K562 (cell line): ENCODE data around the gene CD40LG.

Experiments used
- RBM15 ChIP-seq: fragments of 200-400 bp; formaldehyde crosslinking; IDR thresholded peaks from 2 replicates; pipeline ENCODE4 v1.6.1; 2018; ENCODE audit warnings: mild to moderate bottlenecking, low read length, moderate library complexity; ENCODE audit not compliant: insufficient read depth
- REST ChIP-seq, 2 experiments: fragments of 450-650 bp; formaldehyde crosslinking in 1 of 2; IDR thresholded peaks; 2 replicates each; pipeline versions ENCODE4 v1.4.0 to v1.6.1; 2014 to 2020; ENCODE audit warnings: mild to moderate bottlenecking in 2 of 2, borderline replicate concordance in 1 of 2, low read depth in 1 of 2
- SMC3 ChIP-seq: conservative IDR thresholded peaks from 2 replicates; pipeline ENCODE4 v1.6.1; 2011; ENCODE audit warnings: low read depth, low read length, improper control_type of control experiment; ENCODE audit not compliant: insufficient read depth
- ZNF263 ChIP-seq: sonication (generic); formaldehyde crosslinking; IDR thresholded peaks from 2 replicates; pipeline ENCODE4 v1.8.0; 2022; ENCODE audit warnings: mild to moderate bottlenecking, missing genetic modification reagents, borderline replicate concordance
- TF ChIP-seq, protein P1 (sequence below), 3 experiments: IDR thresholded peaks in 2 of 3; conservative IDR thresholded peaks in 1 of 3; 2 replicates each; pipeline ENCODE4 v1.5.1; 2011 to 2012; ENCODE audit warnings: low read length in 3 of 3, mild to moderate bottlenecking in 3 of 3, control low read depth in 2 of 3, improper control_type of control experiment in 1 of 3, inconsistent platforms in 1 of 3, low read depth in 1 of 3, mixed read lengths in 1 of 3, moderate library complexity in 1 of 3; ENCODE audit not compliant: insufficient read depth in 2 of 3

DNA sequence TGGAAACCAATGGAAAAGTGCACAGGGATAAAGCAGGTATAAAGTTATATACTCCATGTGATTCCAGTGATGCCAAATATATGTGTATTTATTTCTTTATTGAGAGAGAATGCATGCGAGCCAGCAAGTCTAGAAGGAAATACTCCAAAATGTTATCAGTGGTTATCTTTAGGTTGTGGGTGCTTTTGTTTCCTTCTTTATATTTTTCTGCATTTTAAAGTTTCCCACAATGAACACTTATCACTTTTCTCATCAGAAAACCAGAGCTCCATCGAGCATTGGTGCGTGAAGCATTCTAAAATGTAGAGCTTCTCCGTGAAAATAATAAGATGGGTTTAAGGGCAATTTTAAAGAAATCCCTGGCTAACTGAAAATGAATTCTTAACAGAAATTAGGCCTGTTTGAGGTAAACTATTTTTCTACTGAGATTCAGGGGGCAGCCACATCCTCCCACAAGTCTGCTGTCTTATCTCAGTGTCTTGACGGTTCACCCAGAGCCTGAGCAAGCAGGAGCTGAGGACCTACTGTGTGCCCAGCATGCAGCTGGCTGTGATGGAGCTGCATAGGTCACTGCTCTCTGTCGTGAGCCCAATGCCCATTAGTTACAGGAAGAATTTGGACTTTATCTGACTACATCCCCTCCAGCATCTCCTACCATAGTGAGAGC is 18.7 kb upstream of the CD40LG start:
- no peak for TF ChIP-seq RBM15
- TF ChIP-seq SMC3, result no peak
- TF ChIP-seq, protein P1, sequence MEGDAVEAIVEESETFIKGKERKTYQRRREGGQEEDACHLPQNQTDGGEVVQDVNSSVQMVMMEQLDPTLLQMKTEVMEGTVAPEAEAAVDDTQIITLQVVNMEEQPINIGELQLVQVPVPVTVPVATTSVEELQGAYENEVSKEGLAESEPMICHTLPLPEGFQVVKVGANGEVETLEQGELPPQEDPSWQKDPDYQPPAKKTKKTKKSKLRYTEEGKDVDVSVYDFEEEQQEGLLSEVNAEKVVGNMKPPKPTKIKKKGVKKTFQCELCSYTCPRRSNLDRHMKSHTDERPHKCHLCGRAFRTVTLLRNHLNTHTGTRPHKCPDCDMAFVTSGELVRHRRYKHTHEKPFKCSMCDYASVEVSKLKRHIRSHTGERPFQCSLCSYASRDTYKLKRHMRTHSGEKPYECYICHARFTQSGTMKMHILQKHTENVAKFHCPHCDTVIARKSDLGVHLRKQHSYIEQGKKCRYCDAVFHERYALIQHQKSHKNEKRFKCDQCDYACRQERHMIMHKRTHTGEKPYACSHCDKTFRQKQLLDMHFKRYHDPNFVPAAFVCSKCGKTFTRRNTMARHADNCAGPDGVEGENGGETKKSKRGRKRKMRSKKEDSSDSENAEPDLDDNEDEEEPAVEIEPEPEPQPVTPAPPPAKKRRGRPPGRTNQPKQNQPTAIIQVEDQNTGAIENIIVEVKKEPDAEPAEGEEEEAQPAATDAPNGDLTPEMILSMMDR (IDR thresholded peaks at IDR 0.05 in 2 of 3, conservative IDR thresholded peaks at IDR 0.05 in 1 of 3; ENCODE audit: insufficient read depth in 2 of 3, low read depth in 1 of 3, low read length in 3 of 3), result no peak
- TF ChIP-seq ZNF263 (CRISPR knock-in tag), result no peak
- no peak for TF ChIP-seq REST (IDR thresholded peaks at IDR 0.05; ENCODE audit: borderline replicate concordance)
- TF ChIP-seq REST (CRISPR knock-in tag; IDR thresholded peaks at IDR 0.05; ENCODE audit: low read depth), result no peak
